ENCODE measurements around the gene NOL6. TPM values are rescaled to one million over a fixed set of nuclear protein-coding genes. Genes with fewer than 3 reads are reported as not detected.
A peak's percentile ranks its signal among the peaks of the same experiment; 100 is the strongest.

NOL6 gene
- total and polyA plus RNA-seq, 2 of the 13 experiments (the other 11 are each of a cell fraction or from before 2014, with no cell fraction given): 17.0 to 30.2 TPM

DNA sequence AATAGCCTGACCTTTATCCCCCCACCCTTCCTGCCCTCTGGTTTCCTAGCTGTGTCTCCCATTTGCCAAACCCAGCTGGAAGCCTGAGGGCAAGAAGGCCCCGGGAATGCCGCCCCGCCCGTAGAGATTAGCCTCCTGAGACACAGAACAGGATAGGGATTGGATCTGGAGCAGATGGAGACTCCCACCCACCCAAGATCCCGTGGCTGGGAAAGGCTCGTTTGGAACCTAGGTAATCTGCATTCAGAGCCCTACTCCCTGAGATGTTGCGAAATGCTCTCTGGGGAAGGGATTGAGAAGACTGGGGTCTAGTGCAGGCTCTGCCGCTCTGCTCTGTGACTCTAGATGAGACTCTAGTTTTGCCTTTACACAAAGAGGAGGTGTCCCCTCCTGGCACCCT is 37.3 kb downstream of the NOL6 start:
- POLR2A ChIA-PET: no interaction called here
- no peak for FAIRE-seq
- 33% methylated on average over 5 of the region's 8 CpGs for WGBS (ENCODE audit: low lambda C conversion rate)
- Histone ChIP-seq H3K27ac (ENCODE audit: extremely low read length, insufficient read depth, low read length) (no peak overlapping the region), H3K36me3 (replicated peaks in 1 of 2; ENCODE audit: control insufficient read depth in 1 of 2, insufficient read depth in 2 of 2, low read length in 2 of 2) (no peaks in the 10 kb centered on the region), H3K79me2 (ENCODE audit: insufficient read depth, low read length) (no peaks in the 10 kb centered on the region), H3K9ac (ENCODE audit: insufficient read depth, low read depth, low read length) (no peak overlapping the region), H3K4me2 (ENCODE audit: low read depth, low read length) (no peak overlapping the region), H3K4me3 (replicated peaks in 1 of 3; ENCODE audit: insufficient read depth in 1 of 3, low read depth in 2 of 3, low read length in 3 of 3) (no peak overlapping the region), H4K20me1 (ENCODE audit: insufficient read depth, low read length) (no peaks in the 10 kb centered on the region), H3K27me3 (ENCODE audit: control insufficient read depth in 1 of 2, insufficient read depth in 2 of 2, low read length in 2 of 2) (peaks cover 5 to 34% of the 10 kb centered on the region in 2 experiments; a peak in 3 of 5 replicates), H3K4me1 (ENCODE audit: insufficient read depth, low read length) (peaks cover 17% of the 10 kb centered on the region), H2AFZ (ENCODE audit: low read length) (no peak overlapping the region), H3K9me3 (ENCODE audit: low read length) (no peaks in the 10 kb centered on the region)
- in situ Hi-C loops (cut with HindIII; ENCODE audit: extremely low pct_ligation_motif_present, low pct_unique_long_range_greater_than_20kb): no loop called here
- no TSS peak for BruUV-seq (replicated peaks)
- intact Hi-C loops (cut with micrococcal nuclease; ENCODE audit: unreplicated experiment): no loop called here
- no peak for DNase-seq (ENCODE audit: low spot score)
- no peak for TF ChIP-seq ZNF17 (CRISPR knock-in tag; IDR thresholded peaks at IDR 0.05)
- TF ChIP-seq CEBPG (CRISPR knock-in tag; IDR thresholded peaks at IDR 0.05): peak; percentile 68; the same call in 1 of the 2 replicates
- TF ChIP-seq CEBPB (IDR thresholded peaks at IDR 0.05; ENCODE audit: borderline replicate concordance, low read depth, low read length): peak; percentile 85
- ATAC-seq: no peak
- CTCF ChIA-PET (ENCODE audit: low intra/inter-chr PET ratio, low total read pairs): no interaction called here

DNA sequence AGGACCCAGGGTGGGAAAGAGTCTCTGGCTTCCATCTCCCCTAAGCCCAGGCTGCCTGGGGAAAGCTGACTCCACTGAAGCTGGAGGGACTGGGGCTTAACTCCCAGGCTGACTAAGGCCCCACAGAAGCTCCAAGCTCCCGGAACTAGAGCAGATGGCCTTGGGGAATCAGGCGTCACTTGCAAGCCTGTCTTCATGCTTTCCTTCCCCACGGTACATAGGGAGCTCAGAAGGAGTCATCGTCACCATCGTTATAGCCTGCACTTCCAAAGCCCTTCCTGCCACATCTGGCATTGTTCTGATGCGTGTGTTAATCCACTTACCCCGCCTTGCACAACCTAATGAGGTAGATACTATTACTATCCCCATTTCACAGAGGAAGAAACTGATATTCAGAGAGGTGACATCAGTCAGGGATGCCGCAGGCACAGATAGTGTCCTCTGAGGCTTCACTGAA is 37.9 kb downstream of the NOL6 start:
- 27% methylated on average over 8 of the region's 8 CpGs for WGBS (ENCODE audit: low lambda C conversion rate)

More for the DNA sequence above, 37.9 kb downstream of the NOL6 start:
- Histone ChIP-seq H3K4me1 (ENCODE audit: insufficient read depth, low read length) (peaks cover 17% of the 10 kb centered on the region), H4K20me1 (ENCODE audit: insufficient read depth, low read length) (no peaks in the 10 kb centered on the region), H3K27me3 (ENCODE audit: control insufficient read depth in 1 of 2, insufficient read depth in 2 of 2, low read length in 2 of 2) (peaks cover 5 to 34% of the 10 kb centered on the region in 2 experiments; a peak in 3 of 5 replicates), H2AFZ (ENCODE audit: low read length) (no peak overlapping the region), H3K9me3 (ENCODE audit: low read length) (no peaks in the 10 kb centered on the region), H3K9ac (ENCODE audit: insufficient read depth, low read depth, low read length) (no peak overlapping the region), H3K36me3 (replicated peaks in 1 of 2; ENCODE audit: control insufficient read depth in 1 of 2, insufficient read depth in 2 of 2, low read length in 2 of 2) (no peaks in the 10 kb centered on the region), H3K4me2 (ENCODE audit: low read depth, low read length) (no peak overlapping the region), H3K27ac (ENCODE audit: extremely low read length, insufficient read depth, low read length) (no peak overlapping the region), H3K79me2 (ENCODE audit: insufficient read depth, low read length) (no peaks in the 10 kb centered on the region), H3K4me3 (replicated peaks in 1 of 3; ENCODE audit: insufficient read depth in 1 of 3, low read depth in 2 of 3, low read length in 3 of 3) (no peak overlapping the region)
- in situ Hi-C loops (cut with HindIII; ENCODE audit: extremely low pct_ligation_motif_present, low pct_unique_long_range_greater_than_20kb) (no loop called here), intact Hi-C loops (cut with micrococcal nuclease; ENCODE audit: unreplicated experiment) (no loop called here)
- TF ChIP-seq RARA (CRISPR knock-in tag; IDR thresholded peaks at IDR 0.05) (no peak), ZNF143 (CRISPR knock-in tag; IDR thresholded peaks at IDR 0.05) (no peak), ZNF629 (CRISPR knock-in tag; conservative IDR thresholded peaks at IDR 0.05) (0 out of 2 replicates have a peak, but pooled peaks have one; percentile 23)
- TF ChIP-seq, protein P1, sequence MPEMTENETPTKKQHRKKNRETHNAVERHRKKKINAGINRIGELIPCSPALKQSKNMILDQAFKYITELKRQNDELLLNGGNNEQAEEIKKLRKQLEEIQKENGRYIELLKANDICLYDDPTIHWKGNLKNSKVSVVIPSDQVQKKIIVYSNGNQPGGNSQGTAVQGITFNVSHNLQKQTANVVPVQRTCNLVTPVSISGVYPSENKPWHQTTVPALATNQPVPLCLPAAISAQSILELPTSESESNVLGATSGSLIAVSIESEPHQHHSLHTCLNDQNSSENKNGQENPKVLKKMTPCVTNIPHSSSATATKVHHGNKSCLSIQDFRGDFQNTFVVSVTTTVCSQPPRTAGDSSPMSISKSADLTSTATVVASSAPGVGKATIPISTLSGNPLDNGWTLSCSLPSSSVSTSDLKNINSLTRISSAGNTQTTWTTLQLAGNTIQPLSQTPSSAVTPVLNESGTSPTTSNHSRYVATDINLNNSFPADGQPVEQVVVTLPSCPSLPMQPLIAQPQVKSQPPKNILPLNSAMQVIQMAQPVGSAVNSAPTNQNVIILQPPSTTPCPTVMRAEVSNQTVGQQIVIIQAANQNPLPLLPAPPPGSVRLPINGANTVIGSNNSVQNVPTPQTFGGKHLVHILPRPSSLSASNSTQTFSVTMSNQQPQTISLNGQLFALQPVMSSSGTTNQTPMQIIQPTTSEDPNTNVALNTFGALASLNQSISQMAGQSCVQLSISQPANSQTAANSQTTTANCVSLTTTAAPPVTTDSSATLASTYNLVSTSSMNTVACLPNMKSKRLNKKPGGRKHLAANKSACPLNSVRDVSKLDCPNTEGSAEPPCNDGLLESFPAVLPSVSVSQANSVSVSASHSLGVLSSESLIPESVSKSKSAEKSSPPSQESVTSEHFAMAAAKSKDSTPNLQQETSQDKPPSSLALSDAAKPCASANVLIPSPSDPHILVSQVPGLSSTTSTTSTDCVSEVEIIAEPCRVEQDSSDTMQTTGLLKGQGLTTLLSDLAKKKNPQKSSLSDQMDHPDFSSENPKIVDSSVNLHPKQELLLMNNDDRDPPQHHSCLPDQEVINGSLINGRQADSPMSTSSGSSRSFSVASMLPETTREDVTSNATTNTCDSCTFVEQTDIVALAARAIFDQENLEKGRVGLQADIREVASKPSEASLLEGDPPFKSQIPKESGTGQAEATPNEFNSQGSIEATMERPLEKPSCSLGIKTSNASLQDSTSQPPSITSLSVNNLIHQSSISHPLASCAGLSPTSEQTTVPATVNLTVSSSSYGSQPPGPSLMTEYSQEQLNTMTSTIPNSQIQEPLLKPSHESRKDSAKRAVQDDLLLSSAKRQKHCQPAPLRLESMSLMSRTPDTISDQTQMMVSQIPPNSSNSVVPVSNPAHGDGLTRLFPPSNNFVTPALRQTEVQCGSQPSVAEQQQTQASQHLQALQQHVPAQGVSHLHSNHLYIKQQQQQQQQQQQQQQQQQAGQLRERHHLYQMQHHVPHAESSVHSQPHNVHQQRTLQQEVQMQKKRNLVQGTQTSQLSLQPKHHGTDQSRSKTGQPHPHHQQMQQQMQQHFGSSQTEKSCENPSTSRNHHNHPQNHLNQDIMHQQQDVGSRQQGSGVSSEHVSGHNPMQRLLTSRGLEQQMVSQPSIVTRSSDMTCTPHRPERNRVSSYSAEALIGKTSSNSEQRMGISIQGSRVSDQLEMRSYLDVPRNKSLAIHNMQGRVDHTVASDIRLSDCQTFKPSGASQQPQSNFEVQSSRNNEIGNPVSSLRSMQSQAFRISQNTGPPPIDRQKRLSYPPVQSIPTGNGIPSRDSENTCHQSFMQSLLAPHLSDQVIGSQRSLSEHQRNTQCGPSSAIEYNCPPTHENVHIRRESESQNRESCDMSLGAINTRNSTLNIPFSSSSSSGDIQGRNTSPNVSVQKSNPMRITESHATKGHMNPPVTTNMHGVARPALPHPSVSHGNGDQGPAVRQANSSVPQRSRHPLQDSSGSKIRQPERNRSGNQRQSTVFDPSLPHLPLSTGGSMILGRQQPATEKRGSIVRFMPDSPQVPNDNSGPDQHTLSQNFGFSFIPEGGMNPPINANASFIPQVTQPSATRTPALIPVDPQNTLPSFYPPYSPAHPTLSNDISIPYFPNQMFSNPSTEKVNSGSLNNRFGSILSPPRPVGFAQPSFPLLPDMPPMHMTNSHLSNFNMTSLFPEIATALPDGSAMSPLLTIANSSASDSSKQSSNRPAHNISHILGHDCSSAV (CRISPR knock-in tag; IDR thresholded peaks at IDR 0.05; ENCODE audit: borderline replicate concordance): no peak
- DNase-seq (ENCODE audit: low spot score) (no peak), ATAC-seq (no peak), FAIRE-seq (no peak)
- BruUV-seq (replicated peaks): no TSS peak
- CTCF ChIA-PET (ENCODE audit: low intra/inter-chr PET ratio, low total read pairs): no interaction called here
- POLR2A ChIA-PET: interaction anchor here (0.7 kb wide), 1 partner anchor 11 kb away, joined by 4 read pairs; the partner anchor contains the start of gene AQP3

All from HepG2 (cell line).